SH-SY5Y (cell line): ENCODE measurements around the gene STEAP3.

Source experiments
- GATA2 ChIP-seq: IDR thresholded peaks from 2 replicates; pipeline ENCODE4 v1.6.1; 2011; ENCODE audit warnings: mild to moderate bottlenecking, low read depth, low read length
- GATA3 ChIP-seq: IDR thresholded peaks from 2 replicates; pipeline ENCODE4 v1.6.1; 2011; ENCODE audit warnings: low read depth, mild to moderate bottlenecking, low read length, moderate library complexity

- TF ChIP-seq GATA3: no peak
- TF ChIP-seq GATA2: no peak
Observed at GRCh38 chr2:119241205-119241532, 17.5 kb downstream of the STEAP3 start.
